Measurements from ENCODE around the gene TP53INP2. TPM values are rescaled to one million over a fixed set of nuclear protein-coding genes. Genes with fewer than 3 reads are reported as not detected.
A peak's percentile ranks its signal among the peaks of the same experiment; 100 is the strongest.
"Not testable (repeated sequence)": the region's sequence is repeated elsewhere in the genome, so short reads cannot be mapped to it uniquely, and the experiment has no call there.

The TP53INP2 gene, protein sequence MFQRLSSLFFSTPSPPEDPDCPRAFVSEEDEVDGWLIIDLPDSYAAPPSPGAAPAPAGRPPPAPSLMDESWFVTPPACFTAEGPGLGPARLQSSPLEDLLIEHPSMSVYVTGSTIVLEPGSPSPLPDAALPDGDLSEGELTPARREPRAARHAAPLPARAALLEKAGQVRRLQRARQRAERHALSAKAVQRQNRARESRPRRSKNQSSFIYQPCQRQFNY
- total RNA-seq (2022): 26.2 and 29.7 TPM in 2 replicates
- Bru-seq, nascent RNA: percentile 80 among the genes with signal in this experiment
- percentile 89 among the genes with signal in this experiment for BruChase-seq, experiment 1, labeled RNA remaining after a 2-hour chase
- percentile 96 among the genes with signal in this experiment for BruChase-seq, experiment 2, labeled RNA remaining after a 6-hour chase
- long read RNA-seq, full-length matches to known transcripts: 1 of 23 reads
- long read RNA-seq, partial matches to known transcripts: 20 of 23 reads
- long read RNA-seq, other reads (novel, unspliced or antisense): 2 of 23 reads

DNA sequence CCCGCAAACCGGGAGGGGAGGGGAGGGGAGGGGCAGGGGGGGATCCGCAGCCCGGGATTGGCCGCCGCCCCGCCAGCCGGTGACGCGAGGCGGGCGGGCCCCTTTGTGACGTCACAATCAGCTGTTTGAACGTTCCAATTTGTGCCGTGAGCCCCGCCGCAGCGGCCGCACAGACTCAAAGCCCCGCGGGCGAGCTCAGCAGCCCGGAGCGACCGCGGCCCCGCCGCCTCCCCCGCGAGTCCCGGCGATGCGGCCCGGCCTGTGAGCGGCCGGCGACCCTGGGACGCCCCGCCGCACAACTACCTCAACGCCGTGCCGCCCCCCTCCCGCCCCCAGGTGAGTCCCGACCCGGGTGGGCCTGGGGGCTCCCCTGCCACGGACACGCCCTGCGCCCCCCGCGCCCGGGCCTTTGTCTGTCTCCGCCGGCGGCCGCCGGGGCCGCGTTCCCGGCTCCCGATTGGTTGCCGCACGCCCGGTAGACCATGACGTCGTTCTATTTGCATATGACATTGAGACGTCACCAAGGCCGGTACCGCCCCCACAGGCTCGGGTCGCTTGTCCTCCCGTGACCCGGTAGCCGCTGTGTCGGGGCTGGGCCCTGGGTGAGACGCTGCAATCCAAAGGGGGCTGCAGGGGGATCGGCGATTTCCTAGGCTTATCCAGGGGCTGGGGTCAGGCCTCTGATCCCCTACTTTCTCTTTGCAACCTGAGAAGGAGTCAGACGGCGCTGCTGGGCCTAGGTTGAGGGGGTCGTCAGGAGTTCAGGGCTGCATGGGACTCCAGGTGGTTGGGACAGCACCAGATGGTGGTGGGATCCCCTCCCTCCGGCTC, at the start of gene TP53INP2:
Gene TP53INP2 (plus strand): TSS at position 168 of the 831 bp plus-strand sequence. CDS start 4,396 bp downstream, outside the sequence.
- TF ChIP-seq, protein P1, sequence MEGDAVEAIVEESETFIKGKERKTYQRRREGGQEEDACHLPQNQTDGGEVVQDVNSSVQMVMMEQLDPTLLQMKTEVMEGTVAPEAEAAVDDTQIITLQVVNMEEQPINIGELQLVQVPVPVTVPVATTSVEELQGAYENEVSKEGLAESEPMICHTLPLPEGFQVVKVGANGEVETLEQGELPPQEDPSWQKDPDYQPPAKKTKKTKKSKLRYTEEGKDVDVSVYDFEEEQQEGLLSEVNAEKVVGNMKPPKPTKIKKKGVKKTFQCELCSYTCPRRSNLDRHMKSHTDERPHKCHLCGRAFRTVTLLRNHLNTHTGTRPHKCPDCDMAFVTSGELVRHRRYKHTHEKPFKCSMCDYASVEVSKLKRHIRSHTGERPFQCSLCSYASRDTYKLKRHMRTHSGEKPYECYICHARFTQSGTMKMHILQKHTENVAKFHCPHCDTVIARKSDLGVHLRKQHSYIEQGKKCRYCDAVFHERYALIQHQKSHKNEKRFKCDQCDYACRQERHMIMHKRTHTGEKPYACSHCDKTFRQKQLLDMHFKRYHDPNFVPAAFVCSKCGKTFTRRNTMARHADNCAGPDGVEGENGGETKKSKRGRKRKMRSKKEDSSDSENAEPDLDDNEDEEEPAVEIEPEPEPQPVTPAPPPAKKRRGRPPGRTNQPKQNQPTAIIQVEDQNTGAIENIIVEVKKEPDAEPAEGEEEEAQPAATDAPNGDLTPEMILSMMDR (IDR thresholded peaks at IDR 0.05; ENCODE audit: insufficient read depth in 1 of 2, low read depth in 1 of 2, low read length in 1 of 2, severe bottlenecking in 1 of 2, unreplicated experiment in 1 of 2): no peak
- Mint-ChIP-seq H3K9me3 (ENCODE audit: unreplicated experiment) (no peaks in the 10 kb centered on the region), H3K36me3 (ENCODE audit: insufficient read depth, unreplicated experiment) (peaks cover 26% of the 10 kb centered on the region), H3K27me3 (ENCODE audit: insufficient read depth, unreplicated experiment) (peaks cover 3% of the 10 kb centered on the region), H3K4me1 (ENCODE audit: low read depth, unreplicated experiment) (peaks cover 44% of the 10 kb centered on the region), H3K27ac (ENCODE audit: unreplicated experiment) (peak within 1 kb of the TSS; percentile 99), H3K4me3 (ENCODE audit: unreplicated experiment) (peak within 1 kb of the TSS; percentile 99)
- Histone ChIP-seq H3K9me3 (no peaks in the 10 kb centered on the region), H3K27me3 (replicated peaks; ENCODE audit: control insufficient read depth, insufficient read depth, low read length) (no peaks in the 10 kb centered on the region), H3K4me1 (peaks cover 34% of the 10 kb centered on the region), H3K36me3 (ENCODE audit: control insufficient read depth, insufficient read depth, low read length) (no peaks in the 10 kb centered on the region), H3K4me3 (ENCODE audit: low read depth, low read length) (peak within 1 kb of the TSS; percentile 48)
- POLR2A ChIA-PET: interaction anchor here (0.5 to 2.3 kb wide), 24 partner anchors 12 to 740 kb away, joined by 3 to 40 read pairs (median 4); partner anchors contain the start of genes DYNLRB1, EIF2S2, ITCH and PIGU
- no TSS peak for BruUV-seq (replicated peaks)
- intact Hi-C loops (cut with micrococcal nuclease; ENCODE audit: unreplicated experiment): loop anchor here (1.0 to 5.0 kb wide), 5 partner anchors 28 to 514 kb away; no protein-coding TSS in a partner anchor
- CTCF ChIA-PET: interaction anchor here (0.6 to 3.5 kb wide), 19 partner anchors 14 to 514 kb away, joined by 3 to 15 read pairs (median 4); no protein-coding TSS in a partner anchor
- peak; percentile 99 for DNase-seq

DNA sequence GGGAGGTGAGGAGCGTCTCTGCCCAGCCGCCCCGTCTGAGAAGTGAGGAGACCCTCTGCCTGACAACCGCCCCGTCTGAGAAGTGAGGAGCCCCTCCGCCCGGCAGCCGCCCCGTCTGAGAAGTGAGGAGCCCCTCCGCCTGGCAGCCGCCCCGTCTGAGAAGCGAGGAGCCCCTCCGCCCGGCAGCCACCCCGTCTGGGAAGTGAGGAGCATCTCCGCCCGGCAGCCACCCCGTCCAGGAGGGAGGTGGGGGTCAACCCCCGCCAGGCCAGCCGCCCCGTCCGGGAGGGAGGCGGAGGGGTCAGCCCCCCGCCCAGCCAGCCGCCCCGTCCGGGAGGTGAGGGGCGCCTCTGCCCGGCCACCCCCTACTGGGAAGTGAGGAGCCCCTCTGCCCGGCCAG, 45.5 kb upstream of the TP53INP2 start:
- H3K36me3 ChIP-seq (ENCODE audit: control insufficient read depth, insufficient read depth, low read length); intact Hi-C loops (cut with micrococcal nuclease; ENCODE audit: unreplicated experiment); BruUV-seq (replicated peaks); CTCF ChIA-PET; H3K9me3 ChIP-seq; H3K27me3 Mint-ChIP-seq (ENCODE audit: insufficient read depth, unreplicated experiment); H3K9me3 Mint-ChIP-seq (ENCODE audit: unreplicated experiment); H3K4me1 Mint-ChIP-seq (ENCODE audit: low read depth, unreplicated experiment); H3K4me1 ChIP-seq; H3K27me3 ChIP-seq (replicated peaks; ENCODE audit: control insufficient read depth, insufficient read depth, low read length); H3K36me3 Mint-ChIP-seq (ENCODE audit: insufficient read depth, unreplicated experiment); H3K4me3 Mint-ChIP-seq (ENCODE audit: unreplicated experiment); POLR2A ChIA-PET; DNase-seq; H3K4me3 ChIP-seq (ENCODE audit: low read depth, low read length); H3K27ac Mint-ChIP-seq (ENCODE audit: unreplicated experiment): not testable (repeated sequence)

DNA sequence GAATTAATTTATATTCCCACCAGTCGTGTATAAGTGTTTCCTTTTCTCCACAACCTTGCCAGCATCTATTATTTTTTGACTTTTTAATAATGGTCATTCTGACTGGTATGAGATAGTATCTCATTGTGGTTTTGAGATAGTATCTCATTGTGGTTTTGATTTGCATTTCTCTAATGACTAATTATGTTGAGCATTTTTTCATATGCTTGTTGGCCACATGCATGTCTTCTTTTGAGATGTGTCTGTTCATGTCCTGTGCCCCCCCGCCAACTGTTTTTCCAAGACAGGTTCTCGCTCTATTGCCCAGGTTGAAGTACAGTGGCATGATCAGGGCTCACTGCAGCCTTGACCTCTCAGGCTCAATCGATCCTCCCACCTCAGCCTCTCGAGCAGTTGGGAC, 42.3 kb upstream of the TP53INP2 start:
- POLR2A ChIA-PET; DNase-seq; H3K27me3 Mint-ChIP-seq (ENCODE audit: insufficient read depth, unreplicated experiment); H3K4me1 ChIP-seq; H3K27ac Mint-ChIP-seq (ENCODE audit: unreplicated experiment); BruUV-seq (replicated peaks); H3K4me3 ChIP-seq (ENCODE audit: low read depth, low read length); H3K36me3 Mint-ChIP-seq (ENCODE audit: insufficient read depth, unreplicated experiment); H3K4me3 Mint-ChIP-seq (ENCODE audit: unreplicated experiment); H3K4me1 Mint-ChIP-seq (ENCODE audit: low read depth, unreplicated experiment); H3K9me3 ChIP-seq; intact Hi-C loops (cut with micrococcal nuclease; ENCODE audit: unreplicated experiment); H3K9me3 Mint-ChIP-seq (ENCODE audit: unreplicated experiment); H3K36me3 ChIP-seq (ENCODE audit: control insufficient read depth, insufficient read depth, low read length); CTCF ChIA-PET; H3K27me3 ChIP-seq (replicated peaks; ENCODE audit: control insufficient read depth, insufficient read depth, low read length): not testable (repeated sequence)

Data from Caco-2 (cell line).